HG02678 (cell line): Measurements from ENCODE around the gene PRKG1.

Source experiments
- ATAC-seq: cut with Tn5 transposase; IDR thresholded peaks from one replicate; pipeline ENCODE4 v1.9.1; 2021; ENCODE audit warnings: mild to moderate bottlenecking, moderate library complexity; ENCODE audit not compliant: unreplicated experiment

The PRKG1 gene

DNA sequence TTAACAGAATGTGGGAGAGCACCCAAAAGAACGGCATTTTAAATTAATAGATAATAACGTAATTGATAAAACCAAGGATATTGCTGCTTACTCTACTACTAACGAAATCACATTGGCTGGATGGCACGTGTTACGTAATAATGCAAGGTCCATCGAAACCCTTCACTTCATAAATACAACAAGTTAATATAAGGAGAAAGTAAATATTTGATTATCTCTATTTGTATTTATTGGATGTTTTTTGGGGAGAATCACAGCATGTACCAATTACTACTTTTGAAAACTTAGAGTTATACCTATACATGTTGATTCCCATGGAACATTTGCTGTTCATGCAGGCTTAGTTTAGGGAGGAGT, 1.6 kb downstream of the PRKG1 start:
- no peak for ATAC-seq

DNA sequence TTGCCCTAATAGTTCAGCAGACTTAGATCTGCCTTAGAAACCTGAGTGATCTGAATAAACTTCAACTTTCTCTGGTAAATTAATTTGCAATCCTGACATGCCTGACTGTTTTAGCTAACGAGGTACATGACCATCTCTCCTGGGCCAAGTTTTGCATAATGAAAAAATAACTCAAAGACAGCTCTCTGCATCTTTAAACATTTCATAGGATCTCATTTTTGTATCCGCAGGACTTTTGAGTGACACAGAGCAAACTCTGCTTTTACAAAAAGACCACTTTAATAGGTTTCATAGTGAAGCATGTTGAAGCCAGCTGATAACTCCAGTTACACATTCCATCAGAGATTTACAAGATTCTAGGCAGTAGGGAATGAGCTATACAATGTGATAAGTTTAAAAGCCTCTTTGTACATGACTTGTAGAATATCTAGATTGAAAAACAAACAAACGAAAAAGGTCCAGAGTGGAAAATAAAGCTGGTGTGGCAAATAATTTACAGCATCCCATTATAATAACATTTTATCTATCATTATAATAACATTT, 2.1 kb downstream of the PRKG1 start:
- ATAC-seq: no peak

DNA sequence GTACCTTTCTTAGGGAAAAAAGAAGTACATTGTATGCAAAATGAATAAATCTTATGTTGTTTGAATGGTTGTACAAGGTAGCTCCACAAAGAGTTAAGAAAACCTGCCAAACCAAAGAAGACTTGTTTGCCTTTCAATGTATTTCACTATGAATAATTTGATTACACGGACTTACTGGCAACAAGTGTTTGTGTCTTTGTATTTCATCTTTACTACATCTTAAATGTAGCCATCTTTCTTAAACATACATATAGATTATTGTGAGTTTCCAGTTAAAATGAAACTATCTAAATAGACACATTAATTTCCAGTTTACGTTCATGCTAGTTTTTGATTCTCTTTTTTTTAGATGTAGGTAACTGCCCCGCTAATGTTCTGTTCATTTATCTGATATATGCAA, 2.8 kb downstream of the PRKG1 start:
- no peak for ATAC-seq

DNA sequence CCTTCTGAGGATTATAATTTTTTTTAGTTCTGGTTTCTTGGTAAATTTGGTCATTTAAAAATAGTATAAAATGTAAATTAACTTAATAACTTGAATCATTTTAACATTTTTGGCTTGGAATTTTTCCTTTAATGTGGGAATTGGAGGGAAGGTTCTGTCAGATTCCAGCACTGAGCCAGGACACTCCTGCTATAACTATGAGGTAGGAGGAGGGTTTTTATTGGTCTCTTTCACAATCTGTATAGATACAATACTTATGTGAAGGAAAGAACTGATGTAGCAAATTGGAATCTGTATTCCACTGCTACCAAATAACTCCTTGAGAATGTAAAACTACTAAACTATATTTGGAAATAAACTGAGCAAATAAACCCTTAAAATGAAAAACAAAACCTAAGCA, 3.2 kb downstream of the PRKG1 start:
- ATAC-seq: no peak

DNA sequence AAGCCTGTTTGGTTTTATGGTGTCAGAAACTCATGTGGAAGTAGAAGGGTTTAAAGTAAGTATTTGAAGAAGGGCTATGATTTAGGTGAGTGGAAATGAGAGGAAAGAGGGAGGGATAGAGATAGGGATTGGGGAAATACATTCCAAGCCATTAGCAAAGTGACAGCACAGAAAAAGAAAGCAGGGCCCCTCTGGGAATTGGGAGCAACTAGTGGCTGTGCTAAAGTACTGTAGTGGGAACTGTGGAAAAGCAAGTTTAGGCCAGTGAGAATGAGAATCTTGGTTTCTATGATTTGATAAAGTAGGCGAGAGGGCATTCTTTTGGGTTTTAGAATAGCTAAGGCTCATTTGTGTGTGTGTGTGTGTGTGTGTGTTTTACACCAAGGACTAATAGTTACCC, 5.0 kb downstream of the PRKG1 start:
- no peak for ATAC-seq

DNA sequence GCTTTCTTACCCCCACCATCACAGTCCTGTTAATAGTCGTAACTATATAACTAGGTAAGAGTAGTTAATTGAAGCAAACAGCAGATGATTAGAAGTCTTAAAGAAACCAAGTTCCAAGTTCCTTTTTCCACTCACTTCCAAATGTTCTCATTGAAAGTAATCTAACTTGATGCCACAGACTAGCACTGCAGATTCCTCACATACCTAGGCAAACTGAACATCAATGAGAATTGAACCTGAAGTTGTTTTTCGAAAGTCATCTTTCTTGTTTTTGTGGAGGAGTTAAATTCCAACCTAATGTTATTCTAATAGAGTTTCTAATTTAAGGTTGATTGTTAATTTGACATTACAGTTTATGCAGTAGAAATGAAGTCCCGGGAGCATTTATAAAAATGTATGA, 5.5 kb downstream of the PRKG1 start:
- no peak for ATAC-seq

DNA sequence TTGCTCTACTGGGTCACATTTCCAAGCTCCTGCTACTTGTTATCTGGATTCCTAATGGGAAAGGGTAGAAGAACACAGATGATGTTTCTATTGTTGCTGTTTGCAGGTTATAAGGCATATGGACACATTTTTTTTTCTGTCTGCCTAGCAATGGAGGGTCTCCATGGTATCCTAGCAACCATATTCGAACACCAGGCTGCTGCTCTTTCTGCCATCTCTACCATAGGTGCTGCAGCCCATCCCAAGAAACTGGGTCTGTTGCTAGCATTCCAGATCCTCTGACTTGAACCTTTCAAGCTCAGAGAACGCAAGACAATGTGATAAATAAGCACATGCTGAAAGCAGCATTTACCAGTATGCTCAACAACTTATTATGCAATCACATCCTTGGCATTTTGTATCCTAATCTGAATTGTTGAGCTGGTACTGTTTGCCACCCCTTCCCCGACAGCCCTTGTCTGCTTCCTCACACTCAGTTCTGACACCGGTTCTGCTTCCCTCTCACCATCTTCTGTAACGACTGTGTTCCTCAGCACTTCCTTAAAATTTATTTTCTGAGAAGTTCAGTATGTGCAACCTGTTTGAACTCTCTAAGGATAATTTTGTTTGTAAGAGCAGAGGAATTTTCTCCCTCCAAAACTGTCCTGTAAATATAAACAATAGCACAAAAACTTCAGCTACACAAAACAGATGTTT, 6.2 kb downstream of the PRKG1 start:
- no peak for ATAC-seq

DNA sequence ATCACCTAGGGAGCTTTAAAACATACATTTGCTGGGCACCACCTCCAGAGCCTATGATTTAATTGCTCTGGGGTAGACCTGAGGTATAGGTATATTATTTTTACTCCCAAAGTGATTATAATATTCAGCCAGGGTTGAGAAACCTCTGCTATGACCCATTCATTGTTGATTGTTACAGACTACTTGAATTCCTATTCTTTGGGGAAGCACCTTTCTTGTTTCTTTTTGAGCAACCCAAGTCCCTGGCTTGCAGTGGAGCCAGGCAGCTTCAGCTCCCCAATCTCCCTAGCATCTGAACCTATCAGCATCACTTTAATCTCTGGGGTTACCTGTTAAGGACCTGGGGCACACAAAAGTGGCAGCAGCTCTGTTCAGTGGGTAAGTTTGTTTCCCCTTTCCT, 8.6 kb downstream of the PRKG1 start:
- no peak for ATAC-seq

DNA sequence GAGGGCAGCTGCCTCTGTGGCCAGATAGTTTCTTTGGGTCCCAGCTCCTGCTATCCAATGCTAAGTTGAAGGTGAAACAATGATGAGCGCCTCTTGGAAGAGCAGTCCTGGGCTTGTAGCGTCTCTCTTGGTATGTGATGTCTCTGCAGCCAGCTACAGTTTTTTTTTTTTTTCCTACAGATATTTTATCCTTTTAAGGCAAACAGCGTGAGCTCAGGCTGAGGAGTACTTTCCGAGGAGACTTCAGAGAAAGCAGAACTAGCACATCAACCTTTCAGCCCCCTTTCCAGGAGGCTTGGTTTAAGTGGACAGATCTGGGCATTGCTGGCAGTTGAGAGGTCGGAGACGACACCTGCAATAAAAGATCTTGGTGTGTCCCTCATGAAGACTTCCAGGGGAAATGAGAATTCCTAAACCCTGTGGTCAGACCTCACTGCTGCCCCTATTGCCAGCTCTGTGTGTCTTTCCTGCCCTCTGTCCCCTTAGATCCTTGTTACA, 9.1 kb downstream of the PRKG1 start:
- no peak for ATAC-seq

DNA sequence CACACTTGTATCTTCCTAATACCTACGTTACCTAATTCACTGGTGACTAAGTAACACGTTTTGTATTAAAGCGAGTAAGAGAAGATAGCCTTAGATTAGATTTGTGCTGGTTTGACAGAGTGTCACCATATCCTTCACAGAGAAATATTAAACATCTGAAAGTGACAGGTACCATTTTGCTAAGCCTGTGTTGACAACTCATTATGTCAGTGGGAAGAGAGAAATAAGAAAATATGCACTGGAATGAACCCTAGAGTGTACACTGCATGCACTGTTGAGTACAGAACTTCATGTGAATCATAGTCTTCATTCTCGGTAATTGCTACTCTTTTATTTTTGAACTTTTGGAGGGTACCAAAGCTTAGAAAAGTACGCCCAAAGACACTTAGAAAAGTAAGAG, 10.9 kb downstream of the PRKG1 start:
- no peak for ATAC-seq

DNA sequence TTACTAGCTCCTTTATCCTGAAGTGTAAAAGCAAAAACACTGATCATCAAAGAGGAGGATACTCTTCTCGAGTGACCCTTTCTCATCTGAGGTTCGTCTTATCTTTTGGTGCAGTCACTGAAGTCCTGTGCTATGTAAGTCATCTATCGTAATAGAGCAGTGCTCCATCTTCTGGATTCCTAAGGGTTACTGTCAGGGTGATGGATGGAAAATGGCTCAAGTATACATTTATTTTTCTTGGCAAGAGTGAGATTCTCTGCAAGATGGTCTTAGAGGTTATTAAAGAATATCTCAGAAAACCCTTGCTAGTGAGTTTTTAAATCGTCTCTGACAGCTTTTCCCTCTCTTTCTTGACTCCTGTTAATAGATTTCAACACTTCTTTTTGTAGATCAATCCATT, 12.4 kb downstream of the PRKG1 start:
- no peak for ATAC-seq

DNA sequence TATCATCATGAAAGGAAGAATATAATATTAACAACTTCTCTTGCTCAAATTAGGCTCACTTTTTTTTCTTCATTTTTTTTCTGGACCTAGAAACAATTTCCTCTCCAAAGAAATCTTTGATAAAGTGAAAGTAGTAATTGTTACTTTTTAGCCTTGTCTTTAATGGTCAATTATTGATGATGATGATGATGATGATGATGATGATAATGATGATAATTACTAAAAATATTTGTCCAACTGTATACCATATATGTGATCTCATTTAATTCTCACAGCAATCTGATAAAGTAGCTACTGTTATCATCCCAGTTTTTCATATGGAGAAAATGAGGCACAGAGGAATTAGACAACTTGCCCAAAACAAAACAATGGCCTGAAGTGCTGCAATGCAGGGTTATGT, 12.8 kb downstream of the PRKG1 start:
- ATAC-seq: no peak

DNA sequence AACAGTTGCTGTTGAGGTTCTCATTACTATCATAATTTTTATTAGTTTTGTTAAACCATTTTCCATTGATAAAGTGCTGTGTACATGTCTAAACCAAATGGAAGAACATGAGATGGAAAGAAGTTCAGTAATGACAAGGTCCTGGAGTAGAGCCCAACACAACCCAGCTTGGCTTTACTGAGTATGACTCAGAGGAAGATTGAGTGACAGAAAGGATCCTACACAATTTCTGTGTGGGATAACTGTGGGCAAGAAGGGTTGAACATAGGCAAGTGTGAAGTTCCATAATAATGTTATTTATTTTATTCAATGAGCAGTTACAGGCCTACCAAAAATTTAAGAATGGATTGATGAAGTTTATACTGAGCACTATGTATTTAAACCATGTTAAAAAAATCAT, 15.9 kb downstream of the PRKG1 start:
- ATAC-seq: no peak

DNA sequence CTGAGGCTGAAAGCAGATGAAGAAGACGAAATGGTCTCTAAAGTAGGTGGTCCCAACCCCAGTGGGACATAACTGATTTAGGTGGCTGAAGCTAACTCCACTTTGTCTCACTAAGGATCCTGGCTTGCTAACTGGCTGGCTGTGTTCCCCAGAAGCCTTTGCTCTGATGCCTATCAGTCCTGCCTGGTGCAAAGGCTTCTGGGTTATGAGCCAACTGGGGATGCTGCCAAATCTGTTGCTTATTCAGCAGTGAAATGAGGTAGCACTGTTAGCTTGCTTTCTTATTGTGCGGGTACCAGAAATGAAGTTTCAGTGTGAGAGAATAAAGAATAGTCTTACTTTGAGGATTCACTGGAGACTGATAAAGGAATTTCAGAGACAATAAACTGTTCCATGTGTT, 18.1 kb downstream of the PRKG1 start:
- ATAC-seq: no peak

DNA sequence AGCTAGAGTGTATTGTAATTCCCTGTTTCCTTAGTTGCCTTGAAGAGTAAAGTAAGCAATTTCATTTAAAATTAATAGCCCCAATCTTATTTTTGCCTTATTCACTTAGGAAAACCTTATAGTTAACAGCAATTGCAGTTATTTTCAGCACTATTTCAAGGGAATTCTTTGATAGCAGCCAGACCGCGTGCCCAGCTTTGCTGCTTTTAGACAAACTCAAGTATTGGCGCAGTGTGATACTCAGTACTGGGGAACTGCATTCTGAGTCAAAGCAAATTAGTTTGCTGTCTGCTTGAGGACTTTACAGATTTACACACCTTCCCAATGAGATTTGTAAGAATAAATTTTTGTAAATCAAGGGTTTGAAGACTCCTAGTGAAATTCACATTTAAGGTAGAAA, 21.2 kb downstream of the PRKG1 start:
- no peak for ATAC-seq

DNA sequence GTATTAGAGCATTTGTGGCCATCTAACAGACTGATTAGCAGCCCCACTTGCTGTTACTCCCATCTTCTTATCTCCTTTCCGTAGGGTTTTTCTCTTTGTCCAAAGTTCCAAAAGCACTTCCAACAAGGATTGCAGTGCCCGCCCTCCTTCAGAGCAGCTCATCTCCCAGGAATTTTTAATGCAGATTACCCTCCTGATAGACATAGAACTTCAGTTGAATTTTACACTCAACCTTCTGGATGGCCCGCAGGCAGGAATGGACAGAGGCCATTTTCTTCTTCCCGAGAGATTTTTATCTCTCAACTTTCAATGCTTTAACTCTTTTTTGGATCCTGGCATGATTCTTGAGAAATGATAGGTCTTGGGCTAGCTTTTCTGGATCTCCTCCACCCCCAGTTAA, 23.3 kb downstream of the PRKG1 start:
- no peak for ATAC-seq

DNA sequence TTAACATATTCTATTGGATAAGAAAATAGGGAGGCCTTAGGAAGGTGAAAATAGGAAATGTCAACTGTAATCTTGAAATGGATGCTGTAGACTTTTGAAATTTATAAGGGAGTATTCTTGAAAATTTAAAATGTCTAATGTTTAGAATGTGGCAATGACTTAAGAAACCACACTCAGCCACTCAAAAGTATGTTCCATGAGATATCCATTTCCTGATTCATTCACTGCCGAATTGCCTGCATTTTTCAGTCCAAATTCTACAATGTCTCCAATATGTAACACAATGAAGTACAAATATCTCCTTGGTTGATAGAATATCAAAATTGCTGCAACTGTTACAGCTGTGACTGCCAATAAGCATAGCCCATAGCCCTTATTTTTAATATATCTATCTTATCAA, 25.9 kb downstream of the PRKG1 start:
- no peak for ATAC-seq

DNA sequence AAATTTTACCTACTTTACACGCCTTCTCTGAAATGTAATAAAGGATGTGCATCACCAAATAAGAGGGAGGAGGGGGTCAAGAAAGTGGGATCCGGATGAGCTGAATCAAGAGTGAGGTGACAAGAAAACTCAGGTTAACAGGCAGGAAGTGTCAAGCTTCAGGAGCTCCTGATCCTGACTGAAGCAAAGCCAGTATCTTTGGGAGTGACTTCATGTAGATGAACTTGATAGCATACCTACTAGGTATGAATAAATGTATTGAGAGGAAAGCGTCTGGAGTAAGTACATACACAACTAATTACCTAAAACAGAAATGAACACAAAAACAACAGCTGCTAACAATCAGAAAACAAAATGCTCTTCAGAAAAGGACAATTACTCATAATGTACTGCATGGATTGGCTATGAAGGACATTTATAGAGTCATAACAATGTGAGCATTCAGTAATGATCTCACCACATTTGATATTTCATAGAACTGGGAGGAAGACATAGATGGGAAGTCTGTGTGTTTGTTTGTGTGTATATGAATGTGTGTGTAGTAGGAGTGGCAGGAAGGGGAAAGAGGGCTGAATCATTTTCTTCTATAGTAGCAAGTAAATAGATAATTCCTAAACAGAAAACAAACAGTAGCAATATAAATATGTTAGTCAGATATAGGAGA, 29.4 kb downstream of the PRKG1 start:
- ATAC-seq: no peak

DNA sequence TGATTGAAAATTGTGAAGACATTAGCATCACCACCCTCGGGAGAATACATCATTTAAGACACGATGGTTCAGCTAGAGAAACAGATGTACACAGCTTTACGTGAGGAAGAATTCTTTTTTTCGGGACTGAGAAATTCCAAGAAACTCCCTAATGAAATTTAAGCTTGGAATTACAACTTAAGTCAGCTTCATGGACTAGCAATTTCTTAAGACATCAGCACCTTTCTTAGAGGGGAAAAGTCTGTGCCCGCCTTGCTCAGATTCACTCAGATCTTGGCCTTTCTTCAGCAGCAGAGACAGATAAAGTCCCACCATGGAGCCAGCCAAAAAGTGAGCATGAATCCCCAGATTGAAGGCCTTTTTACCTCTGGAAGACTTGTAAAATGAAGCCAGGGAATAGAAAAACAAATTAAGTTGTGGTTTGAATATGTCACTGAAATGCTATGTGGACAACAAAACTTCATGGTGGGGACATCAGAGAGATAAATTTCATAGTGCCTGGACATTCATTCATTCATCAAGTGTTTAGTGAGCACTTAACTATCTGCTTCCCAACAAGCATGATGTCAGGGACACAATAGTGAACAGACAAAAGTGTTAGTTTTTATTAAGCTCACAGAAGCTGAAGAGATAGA, 32.1 kb downstream of the PRKG1 start:
- no peak for ATAC-seq

DNA sequence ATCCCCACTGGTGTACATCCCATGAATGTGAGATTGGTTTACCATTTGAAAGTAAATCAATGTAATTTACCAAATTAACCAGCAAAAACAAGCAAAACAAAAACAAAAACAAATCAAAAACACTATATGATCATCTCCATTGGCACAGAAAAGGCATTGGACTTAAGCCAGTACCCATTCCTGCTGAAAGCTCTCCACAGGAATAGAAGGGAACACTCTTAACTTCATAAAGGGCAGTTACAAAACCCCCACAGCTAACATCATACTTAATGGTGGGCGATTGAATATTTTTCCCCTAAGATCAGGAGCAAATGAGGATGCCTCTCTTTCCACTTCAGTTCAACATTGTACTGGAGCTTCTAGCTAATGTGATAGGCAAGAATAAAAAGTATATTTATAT, 34.1 kb downstream of the PRKG1 start:
- ATAC-seq: no peak

DNA sequence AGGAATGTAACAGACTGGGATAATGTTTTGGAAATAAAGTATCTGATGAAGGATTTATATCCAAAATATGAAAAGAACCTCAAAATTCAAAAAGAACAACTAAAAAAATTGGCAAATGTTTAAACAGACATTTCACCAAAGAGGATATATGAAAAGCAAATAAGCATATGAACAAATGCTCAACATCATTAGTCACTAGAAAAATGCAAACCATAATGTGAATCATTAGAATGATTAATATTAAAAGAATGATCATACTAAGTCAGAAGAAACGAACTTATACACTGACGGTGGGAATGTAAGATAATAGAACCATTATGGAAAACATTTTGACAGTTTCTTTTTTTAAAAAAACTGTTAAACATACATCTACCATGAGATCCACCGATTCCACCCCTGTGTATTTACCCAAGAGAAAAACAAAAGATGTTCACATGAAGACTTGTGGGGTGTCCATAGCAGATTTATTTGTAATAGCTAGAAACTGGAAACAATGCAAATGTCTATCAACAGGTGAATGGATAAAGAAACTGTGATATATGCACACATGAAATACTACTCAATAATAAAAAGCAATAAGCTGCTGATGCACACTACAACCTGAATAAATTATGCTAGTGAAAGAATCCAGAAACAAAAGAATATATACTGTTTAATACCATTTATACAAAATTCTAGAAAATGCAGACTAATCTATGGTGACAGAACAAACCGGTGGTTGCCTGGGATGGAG, 35.7 kb downstream of the PRKG1 start:
- no peak for ATAC-seq
